ENCODE measurements around the gene ANKRD49.

Gene ANKRD49

DNA sequence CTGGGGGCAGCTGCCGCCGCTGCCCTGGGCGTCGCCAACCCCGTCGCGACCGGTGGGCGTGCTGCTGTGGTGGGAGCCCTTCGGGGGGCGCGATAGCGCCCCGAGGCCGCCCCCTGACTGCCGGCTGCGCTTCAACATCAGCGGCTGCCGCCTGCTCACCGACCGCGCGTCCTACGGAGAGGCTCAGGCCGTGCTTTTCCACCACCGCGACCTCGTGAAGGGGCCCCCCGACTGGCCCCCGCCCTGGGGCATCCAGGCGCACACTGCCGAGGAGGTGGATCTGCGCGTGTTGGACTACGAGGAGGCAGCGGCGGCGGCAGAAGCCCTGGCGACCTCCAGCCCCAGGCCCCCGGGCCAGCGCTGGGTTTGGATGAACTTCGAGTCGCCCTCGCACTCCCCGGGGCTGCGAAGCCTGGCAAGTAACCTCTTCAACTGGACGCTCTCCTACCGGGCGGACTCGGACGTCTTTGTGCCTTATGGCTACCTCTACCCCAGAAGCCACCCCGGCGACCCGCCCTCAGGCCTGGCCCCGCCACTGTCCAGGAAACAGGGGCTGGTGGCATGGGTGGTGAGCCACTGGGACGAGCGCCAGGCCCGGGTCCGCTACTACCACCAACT, 51.0 kb downstream of the ANKRD49 start:
- peak; percentile 26 for DNase-seq

DNA sequence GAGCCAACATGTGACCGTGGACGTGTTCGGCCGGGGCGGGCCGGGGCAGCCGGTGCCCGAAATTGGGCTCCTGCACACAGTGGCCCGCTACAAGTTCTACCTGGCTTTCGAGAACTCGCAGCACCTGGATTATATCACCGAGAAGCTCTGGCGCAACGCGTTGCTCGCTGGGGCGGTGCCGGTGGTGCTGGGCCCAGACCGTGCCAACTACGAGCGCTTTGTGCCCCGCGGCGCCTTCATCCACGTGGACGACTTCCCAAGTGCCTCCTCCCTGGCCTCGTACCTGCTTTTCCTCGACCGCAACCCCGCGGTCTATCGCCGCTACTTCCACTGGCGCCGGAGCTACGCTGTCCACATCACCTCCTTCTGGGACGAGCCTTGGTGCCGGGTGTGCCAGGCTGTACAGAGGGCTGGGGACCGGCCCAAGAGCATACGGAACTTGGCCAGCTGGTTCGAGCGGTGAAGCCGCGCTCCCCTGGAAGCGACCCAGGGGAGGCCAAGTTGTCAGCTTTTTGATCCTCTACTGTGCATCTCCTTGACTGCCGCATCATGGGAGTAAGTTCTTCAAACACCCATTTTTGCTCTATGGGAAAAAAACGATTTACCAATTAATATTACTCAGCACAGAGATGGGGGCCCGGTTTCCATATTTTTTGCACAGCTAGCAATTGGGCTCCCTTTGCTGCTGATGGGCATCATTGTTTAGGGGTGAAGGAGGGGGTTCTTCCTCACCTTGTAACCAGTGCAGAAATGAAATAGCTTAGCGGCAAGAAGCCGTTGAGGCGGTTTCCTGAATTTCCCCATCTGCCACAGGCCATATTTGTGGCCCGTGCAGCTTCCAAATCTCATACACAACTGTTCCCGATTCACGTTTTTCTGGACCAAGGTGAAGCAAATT, 51.7 kb downstream of the ANKRD49 start:
- no peak for DNase-seq

DNA sequence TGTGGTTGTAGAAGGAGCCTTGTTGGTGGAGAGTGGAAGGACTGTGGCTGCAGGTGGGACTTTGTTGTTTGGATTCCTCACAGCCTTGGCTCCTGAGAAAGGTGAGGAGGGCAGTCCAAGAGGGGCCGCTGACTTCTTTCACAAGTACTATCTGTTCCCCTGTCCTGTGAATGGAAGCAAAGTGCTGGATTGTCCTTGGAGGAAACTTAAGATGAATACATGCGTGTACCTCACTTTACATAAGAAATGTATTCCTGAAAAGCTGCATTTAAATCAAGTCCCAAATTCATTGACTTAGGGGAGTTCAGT, 52.3 kb downstream of the ANKRD49 start:
- DNase-seq, result no peak

DNA sequence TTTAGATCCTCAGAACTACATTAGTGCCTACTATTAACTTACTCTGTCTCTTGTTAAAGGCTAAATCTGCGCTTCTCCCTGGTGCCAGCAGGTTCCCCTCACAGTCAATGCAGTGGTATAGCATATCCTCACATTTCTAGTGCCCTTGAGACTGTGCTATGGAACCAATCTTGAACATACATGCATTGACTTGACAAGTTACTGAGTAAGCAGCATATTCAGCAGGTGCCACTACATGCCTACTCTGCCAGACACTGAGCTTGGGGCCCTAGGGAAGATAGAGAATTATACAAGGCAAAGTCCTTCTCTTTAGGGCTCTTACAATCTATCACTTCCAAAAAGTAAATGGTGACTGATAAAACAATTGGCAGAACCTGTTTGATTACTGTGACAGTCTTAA, 53.1 kb downstream of the ANKRD49 start:
- no peak for DNase-seq

DNA sequence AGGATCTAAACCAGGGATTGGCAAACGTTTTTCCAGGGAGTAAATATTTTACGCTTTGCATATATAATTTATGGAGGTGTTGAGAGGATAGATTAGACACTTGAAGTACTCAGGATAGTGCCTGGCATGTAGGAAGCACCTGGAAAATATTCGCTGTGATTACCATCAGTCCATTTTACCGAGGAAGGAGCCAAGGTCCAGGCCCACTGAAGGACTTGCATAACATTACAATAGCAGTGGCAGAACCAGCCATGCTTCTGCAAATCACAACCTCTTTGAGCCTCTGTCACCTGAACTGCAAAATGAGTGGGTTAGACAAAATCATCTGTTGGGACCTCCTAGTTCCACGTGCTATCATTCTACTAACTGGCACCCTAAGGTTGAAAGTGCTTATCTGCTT, 55.4 kb downstream of the ANKRD49 start:
- DNase-seq, result no peak

Data from fibroblast of skin of right biceps (primary cell).